ENCODE data around the gene TSPYL1. TPM values are rescaled to one million over a fixed set of nuclear protein-coding genes. Genes with fewer than 3 reads are reported as not detected.

TSPYL1 gene
- total and polyA plus RNA-seq, 2 experiments from 2014 or later, result 40.8 to 65.2 TPM

DNA sequence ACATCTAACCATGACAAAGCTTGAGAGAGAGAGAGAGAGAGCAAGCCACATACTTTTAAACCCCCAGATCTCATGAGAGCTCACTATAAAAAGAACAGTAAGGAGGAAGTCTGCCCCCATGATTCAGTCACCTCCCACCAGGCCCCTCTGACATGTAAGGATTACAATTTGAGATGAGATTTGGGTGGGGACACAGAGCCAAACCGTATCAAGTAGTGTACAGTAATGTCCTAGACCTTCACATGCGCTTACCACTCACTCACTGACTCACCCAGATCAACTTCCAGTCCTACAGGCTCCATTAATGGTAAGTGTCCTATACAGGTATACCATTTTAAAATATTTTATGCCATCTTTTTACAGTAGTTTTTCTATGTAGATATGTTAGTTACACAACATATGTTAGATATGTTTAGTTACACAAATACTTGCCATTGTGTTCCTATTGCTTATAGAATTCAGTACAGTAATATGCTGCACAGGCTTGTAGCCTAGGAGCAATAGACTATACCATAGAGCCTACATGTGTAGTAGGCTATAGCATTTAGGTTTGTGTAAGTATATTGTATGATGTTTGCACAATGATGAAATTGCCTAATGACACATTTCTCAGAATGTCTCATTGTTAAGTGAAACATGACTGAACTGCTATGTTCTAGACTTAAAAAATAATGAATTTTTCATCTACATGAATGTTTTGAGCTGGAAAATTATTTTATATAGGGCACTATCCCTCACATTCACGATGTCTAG lies 11.7 kb downstream of the TSPYL1 start:
- no peak for TF ChIP-seq CTCF (IDR thresholded peaks at IDR 0.05; ENCODE audit: low read depth, low read length)
- DNase-seq (ENCODE audit: low read depth in 1 of 2, low spot score in 1 of 2), result no peak
- Histone ChIP-seq H3K4me3 (no peak overlapping the region), H3K27me3 (no peaks in the 10 kb centered on the region), H3K36me3 (no peaks in the 10 kb centered on the region), H3K9me3 (ENCODE audit: low read depth) (no peaks in the 10 kb centered on the region), H3K4me1 (ENCODE audit: low read depth) (peaks cover 3% of the 10 kb centered on the region), H3K27ac (no peak overlapping the region)

DNA sequence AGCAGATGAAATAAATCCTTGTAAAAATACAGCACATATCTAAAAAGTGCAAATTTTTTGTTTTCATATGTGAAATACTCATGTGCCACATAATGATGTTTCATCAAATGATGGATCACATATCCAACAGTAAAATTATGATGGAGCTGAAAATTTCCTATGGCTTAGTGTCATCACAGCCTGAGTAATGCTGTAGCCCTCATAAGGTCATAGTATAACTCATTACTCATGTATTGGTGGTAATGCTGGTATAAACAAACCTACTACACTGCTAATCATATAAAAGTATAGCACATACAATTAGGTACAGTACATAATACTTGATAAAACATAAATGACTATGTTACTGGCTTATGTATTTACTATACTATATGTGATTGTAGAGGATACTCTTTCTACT lies 12.9 kb downstream of the TSPYL1 start:
- H3K27ac ChIP-seq, result no peak overlapping the region
- no peaks in the 10 kb centered on the region for H3K36me3 ChIP-seq
- peaks cover 3% of the 10 kb centered on the region for H3K4me1 ChIP-seq (ENCODE audit: low read depth)
- no peak overlapping the region for H3K4me3 ChIP-seq
- no peaks in the 10 kb centered on the region for H3K27me3 ChIP-seq
- no peaks in the 10 kb centered on the region for H3K9me3 ChIP-seq (ENCODE audit: low read depth)
- no peak for TF ChIP-seq CTCF (IDR thresholded peaks at IDR 0.05; ENCODE audit: low read depth, low read length)
- no peak for DNase-seq (ENCODE audit: low read depth in 1 of 2, low spot score in 1 of 2)

DNA sequence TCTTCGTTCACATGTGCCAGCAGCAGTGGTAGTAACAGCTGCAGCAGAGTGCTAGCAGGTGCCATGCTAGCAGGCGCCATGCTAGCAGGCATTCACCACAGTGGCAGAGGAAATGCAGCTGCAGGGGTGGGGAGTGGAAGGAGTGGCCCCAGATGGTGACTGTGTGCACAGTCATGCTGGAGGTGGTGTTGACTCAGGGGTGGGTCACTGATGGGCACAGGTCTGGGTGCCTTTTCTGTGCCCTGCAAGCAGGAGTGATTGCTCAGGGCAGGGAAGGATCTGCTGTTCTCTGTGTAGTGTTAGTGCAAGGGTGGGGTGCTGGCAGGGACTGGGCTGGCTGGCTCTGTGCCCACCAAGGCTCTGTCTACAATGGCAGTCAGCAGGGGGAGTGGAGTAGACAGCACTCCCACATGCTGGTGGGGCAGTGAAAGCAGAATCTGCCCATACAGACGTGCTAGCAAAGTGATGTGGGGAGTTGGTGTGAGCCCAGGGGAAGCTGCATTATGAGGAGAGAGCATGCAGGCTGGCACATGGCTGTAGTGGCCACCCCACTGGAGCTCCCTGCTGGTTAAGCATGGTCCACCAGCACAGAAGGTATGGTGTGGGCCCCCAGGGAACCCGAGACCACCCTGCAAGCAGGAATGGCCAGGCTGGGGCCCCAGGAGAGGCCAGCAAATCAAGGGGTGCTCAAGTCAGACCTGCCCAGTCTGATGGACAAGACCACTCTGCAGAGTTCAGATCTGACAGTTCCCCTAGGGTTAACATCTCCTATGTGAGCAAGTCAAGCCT lies 14.5 kb downstream of the TSPYL1 start:
- no peaks in the 10 kb centered on the region for H3K36me3 ChIP-seq
- no peak overlapping the region for H3K27ac ChIP-seq
- TF ChIP-seq CTCF (IDR thresholded peaks at IDR 0.05; ENCODE audit: low read depth, low read length), result no peak
- H3K4me3 ChIP-seq, result no peak overlapping the region
- DNase-seq (ENCODE audit: low read depth in 1 of 2, low spot score in 1 of 2), result peak in 1 of 2 donors; percentile 22
- H3K9me3 ChIP-seq (ENCODE audit: low read depth), result no peaks in the 10 kb centered on the region
- no peaks in the 10 kb centered on the region for H3K27me3 ChIP-seq
- peaks cover 3% of the 10 kb centered on the region for H3K4me1 ChIP-seq (ENCODE audit: low read depth)

DNA sequence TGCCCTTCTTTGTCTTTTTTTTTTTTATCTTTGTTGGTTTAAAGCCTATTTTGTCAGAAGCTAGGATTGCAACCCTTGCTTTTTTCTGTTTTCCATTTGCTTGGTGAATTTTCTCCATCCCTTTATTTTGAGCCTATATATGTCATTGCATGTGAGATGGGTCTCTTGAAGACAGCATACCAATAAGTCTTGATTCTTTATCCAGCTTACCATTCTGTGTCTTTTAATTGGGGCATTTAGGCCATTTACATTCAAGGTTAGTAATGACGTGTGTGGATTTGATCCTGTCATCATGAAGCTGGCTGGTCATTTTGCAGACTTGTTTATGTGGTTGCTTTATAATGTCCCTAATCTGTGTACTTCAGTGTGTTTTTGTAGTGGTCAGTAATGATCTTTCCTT lies 16.4 kb downstream of the TSPYL1 start:
- no peaks in the 10 kb centered on the region for H3K36me3 ChIP-seq
- no peak for DNase-seq (ENCODE audit: low read depth in 1 of 2, low spot score in 1 of 2)
- TF ChIP-seq CTCF (IDR thresholded peaks at IDR 0.05; ENCODE audit: low read depth, low read length), result no peak
- H3K27ac ChIP-seq, result no peak overlapping the region
- no peaks in the 10 kb centered on the region for H3K9me3 ChIP-seq (ENCODE audit: low read depth)
- H3K4me1 ChIP-seq (ENCODE audit: low read depth), result no peaks in the 10 kb centered on the region
- H3K27me3 ChIP-seq, result no peaks in the 10 kb centered on the region
- H3K4me3 ChIP-seq, result no peak overlapping the region

DNA sequence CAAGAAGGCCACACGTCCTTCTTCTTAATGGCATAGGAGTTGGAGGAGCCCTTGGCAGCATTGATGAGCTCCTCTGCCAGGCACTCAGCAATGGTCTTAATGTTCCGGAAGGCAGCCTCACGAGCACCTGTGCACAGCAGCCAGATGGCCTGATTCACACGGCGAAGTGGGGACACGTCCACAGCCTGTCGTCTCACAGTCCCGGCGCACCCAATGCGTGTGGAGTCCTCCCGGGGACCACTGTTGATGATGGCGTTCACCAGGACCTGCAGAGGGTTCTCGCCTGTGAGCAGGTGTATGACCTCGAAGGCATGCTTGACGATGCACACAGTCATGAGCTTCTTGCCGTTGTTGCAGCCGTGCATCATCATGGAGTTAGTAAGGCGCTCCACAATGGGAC lies 21.2 kb downstream of the TSPYL1 start:
- TF ChIP-seq CTCF (IDR thresholded peaks at IDR 0.05; ENCODE audit: low read depth, low read length), result no peak
- H3K27me3 ChIP-seq, result no peaks in the 10 kb centered on the region
- H3K9me3 ChIP-seq (ENCODE audit: low read depth), result no peaks in the 10 kb centered on the region
- H3K4me1 ChIP-seq (ENCODE audit: low read depth), result peaks cover 13% of the 10 kb centered on the region
- DNase-seq (ENCODE audit: low read depth in 1 of 2, low spot score in 1 of 2), result no peak
- no peak overlapping the region for H3K27ac ChIP-seq
- H3K36me3 ChIP-seq, result no peaks in the 10 kb centered on the region
- H3K4me3 ChIP-seq, result no peak overlapping the region
